HepG2 (cell line): Measurements from ENCODE around the gene RPL32. TPM values are rescaled to one million over a fixed set of nuclear protein-coding genes. Genes with fewer than 3 reads are reported as not detected.

Experiments
- CBX5 ChIP-seq: sonication (generic); formaldehyde crosslinking; IDR thresholded peaks from 2 replicates; pipeline ENCODE4 v1.4.0; 2020; ENCODE audit warnings: missing genetic modification reagents, borderline replicate concordance
- CREBL2 ChIP-seq: sonication (generic); formaldehyde crosslinking; IDR thresholded peaks from 2 replicates; pipeline ENCODE4 v1.8.1; 2023; ENCODE audit warnings: missing genetic modification reagents, mild to moderate bottlenecking, borderline replicate concordance
- HBP1 ChIP-seq: IDR thresholded peaks from 2 replicates; pipeline ENCODE4 v1.6.1; 2016; ENCODE audit warnings: low read depth, control low read depth
- HNRNPK ChIP-seq: fragments of 200-400 bp; formaldehyde crosslinking; IDR thresholded peaks from 2 replicates; pipeline ENCODE4 v1.6.1; 2018; ENCODE audit warnings: low read length, low read depth, moderate library complexity, mild to moderate bottlenecking; ENCODE audit not compliant: poor library complexity, severe bottlenecking
- MXD3 ChIP-seq: IDR thresholded peaks from 2 replicates; pipeline ENCODE4 v1.6.1; 2016; ENCODE audit warnings: mild to moderate bottlenecking, missing biosample characterization, missing genetic modification reagents
- POGK ChIP-seq: sonication (generic); formaldehyde crosslinking; conservative IDR thresholded peaks from 2 replicates; pipeline ENCODE4 v1.8.0; 2022; ENCODE audit warnings: mild to moderate bottlenecking, moderate library complexity, missing genetic modification reagents
- SSRP1 ChIP-seq: IDR thresholded peaks from 2 replicates; pipeline ENCODE4 v1.6.1; 2016; ENCODE audit warnings: control low read depth
- ZFP82 ChIP-seq: sonication (generic); formaldehyde crosslinking; IDR thresholded peaks from 2 replicates; pipeline ENCODE4 v1.5.1; 2020; ENCODE audit warnings: mild to moderate bottlenecking, missing genetic modification reagents, borderline replicate concordance
- ZKSCAN5 ChIP-seq: sonication (generic); formaldehyde crosslinking; IDR thresholded peaks from 2 replicates; pipeline ENCODE4 v1.5.1; 2020; ENCODE audit warnings: mild to moderate bottlenecking, missing genetic modification reagents
- ZNF225 ChIP-seq: sonication (generic); formaldehyde crosslinking; IDR thresholded peaks from 2 replicates; pipeline ENCODE4 v1.4.0; 2020; ENCODE audit warnings: mild to moderate bottlenecking, missing genetic modification reagents
- ZNF644 ChIP-seq: IDR thresholded peaks from 2 replicates; pipeline ENCODE4 v1.6.1; 2016; ENCODE audit warnings: low read depth
- ZNF772 ChIP-seq: sonication (generic); formaldehyde crosslinking; IDR thresholded peaks from 2 replicates; pipeline ENCODE4 v1.5.0; 2020; ENCODE audit warnings: mild to moderate bottlenecking, missing genetic modification reagents
- polyA plus RNA-seq, 8 experiments: library from polyadenylated mRNA; depleted of rRNA in 3 of 8; stranded (reverse) in 7 of 8; unstranded in 1 of 8; fragments of >200 nt; fragmentation: Illumina TruSeq in 4 of 8; extraction: Trizol in 4 of 8; gene quantifications; 2 replicates each; pipeline versions ENCODE4 v1.2.1 to v1.2.3, GENCODE V29; 2011 to 2016; ENCODE audit warnings: low read depth in 4 of 8, missing spikeins in 1 of 8, mixed read lengths in 1 of 8; ENCODE audit not compliant: insufficient read depth in 1 of 8
- total RNA-seq, 5 experiments: library from RNA; depleted of rRNA; stranded (reverse); fragments of >200 nt; fragmentation: Illumina TruSeq; extraction: Trizol; gene quantifications; 2 replicates each; pipeline ENCODE4 v1.2.3, GENCODE V29; 2016; ENCODE audit warnings: low read depth in 1 of 5
- TF ChIP-seq, protein P1 (sequence below): sonication (generic); formaldehyde crosslinking; IDR thresholded peaks from 2 replicates; pipeline ENCODE4 v1.4.0; 2020; ENCODE audit warnings: mild to moderate bottlenecking, missing genetic modification reagents
- TF ChIP-seq, protein P2 (sequence below): sonication (generic); formaldehyde crosslinking; IDR thresholded peaks from 2 replicates; pipeline ENCODE4 v1.5.0; 2020; ENCODE audit warnings: mild to moderate bottlenecking, missing genetic modification reagents

RPL32 gene
- total and polyA plus RNA-seq, 2 of the 13 experiments (the other 11 are each of a cell fraction or from before 2014, with no cell fraction given) = 1,781 to 2,401 TPM

DNA sequence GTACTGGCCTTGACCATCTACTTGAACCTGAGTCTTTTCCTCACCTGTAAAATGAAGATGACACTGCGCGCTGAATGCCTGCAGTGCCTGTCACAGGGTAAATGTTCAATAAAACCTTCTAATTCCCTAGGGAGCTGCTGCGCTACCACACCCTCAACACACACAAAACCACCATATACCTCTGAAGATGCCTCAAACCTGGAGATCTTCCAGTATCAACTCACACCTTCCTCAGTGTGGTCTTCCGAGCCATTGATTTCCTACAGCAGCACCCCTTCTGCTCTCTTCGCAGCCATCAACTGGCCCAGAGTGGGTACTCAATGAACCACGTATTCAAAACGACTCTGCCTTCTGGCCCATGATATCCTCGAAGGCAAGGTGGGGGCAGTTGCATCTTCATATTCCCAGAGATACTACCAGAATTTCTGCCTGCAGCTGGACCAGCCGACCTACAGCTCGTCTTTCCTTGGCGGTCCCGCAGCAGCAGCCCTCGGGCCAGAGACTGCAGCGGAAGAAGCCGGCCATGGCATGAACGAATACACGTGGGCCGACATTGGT lies 695 bp downstream of the RPL32 start (continued):
- TF ChIP-seq POGK (CRISPR knock-in tag) (no peak), ZFP82 (CRISPR knock-in tag) (peak; percentile 23; the same call in 1 of the 2 replicates), MXD3 (no peak), CREBL2 (no peak), ZNF772 (CRISPR knock-in tag) (no peak), CBX5 (CRISPR knock-in tag) (no peak), ZNF644 (no peak), ZNF225 (CRISPR knock-in tag) (peak; percentile 47; the same call in 1 of the 2 replicates), SSRP1 (CRISPR knock-in tag) (peak; percentile 71; the same call in 1 of the 2 replicates), HNRNPK (no peak), HBP1 (CRISPR knock-in tag) (no peak), ZKSCAN5 (CRISPR knock-in tag) (no peak)
- TF ChIP-seq, protein P1, sequence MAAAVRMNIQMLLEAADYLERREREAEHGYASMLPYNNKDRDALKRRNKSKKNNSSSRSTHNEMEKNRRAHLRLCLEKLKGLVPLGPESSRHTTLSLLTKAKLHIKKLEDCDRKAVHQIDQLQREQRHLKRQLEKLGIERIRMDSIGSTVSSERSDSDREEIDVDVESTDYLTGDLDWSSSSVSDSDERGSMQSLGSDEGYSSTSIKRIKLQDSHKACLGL = peak; percentile 86; the same call in 1 of the 2 replicates
- TF ChIP-seq, protein P2, sequence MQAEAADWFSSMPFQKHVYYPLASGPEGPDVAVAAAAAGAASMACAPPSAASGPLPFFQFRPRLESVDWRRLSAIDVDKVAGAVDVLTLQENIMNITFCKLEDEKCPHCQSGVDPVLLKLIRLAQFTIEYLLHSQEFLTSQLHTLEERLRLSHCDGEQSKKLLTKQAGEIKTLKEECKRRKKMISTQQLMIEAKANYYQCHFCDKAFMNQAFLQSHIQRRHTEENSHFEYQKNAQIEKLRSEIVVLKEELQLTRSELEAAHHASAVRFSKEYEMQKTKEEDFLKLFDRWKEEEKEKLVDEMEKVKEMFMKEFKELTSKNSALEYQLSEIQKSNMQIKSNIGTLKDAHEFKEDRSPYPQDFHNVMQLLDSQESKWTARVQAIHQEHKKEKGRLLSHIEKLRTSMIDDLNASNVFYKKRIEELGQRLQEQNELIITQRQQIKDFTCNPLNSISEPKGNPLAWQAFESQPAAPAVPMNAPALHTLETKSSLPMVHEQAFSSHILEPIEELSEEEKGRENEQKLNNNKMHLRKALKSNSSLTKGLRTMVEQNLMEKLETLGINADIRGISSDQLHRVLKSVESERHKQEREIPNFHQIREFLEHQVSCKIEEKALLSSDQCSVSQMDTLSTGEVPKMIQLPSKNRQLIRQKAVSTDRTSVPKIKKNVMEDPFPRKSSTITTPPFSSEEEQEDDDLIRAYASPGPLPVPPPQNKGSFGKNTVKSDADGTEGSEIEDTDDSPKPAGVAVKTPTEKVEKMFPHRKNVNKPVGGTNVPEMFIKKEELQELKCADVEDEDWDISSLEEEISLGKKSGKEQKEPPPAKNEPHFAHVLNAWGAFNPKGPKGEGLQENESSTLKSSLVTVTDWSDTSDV (CRISPR knock-in tag) = no peak
